ENCODE measurements around the gene SOX13. TPM values are rescaled to one million over a fixed set of nuclear protein-coding genes. Genes with fewer than 3 reads are reported as not detected.

Gene SOX13
- polyA plus RNA-seq, 3 donors, result 0.52 TPM; not detected in 2

GRCh38 chr1:204146965-204147364, 74.0 kb downstream of the SOX13 start:
- peaks cover 3 to 17% of the 10 kb centered on the region in 2 donors for H3K27me3 ChIP-seq (ENCODE audit: control insufficient read depth in 2 of 2, insufficient read depth in 2 of 2, low read length in 2 of 2)
- WGBS (ENCODE audit: insufficient coverage), result 83% methylated on average over 2 of the region's 7 CpGs
- no peaks in the 10 kb centered on the region for H3K36me3 ChIP-seq (replicated peaks in 1 of 2; ENCODE audit: control insufficient read depth in 1 of 2, insufficient read depth in 2 of 2, low read length in 2 of 2)
- no peaks in the 10 kb centered on the region for H3K9me3 ChIP-seq (replicated peaks in 1 of 2; ENCODE audit: control insufficient read depth in 1 of 2, insufficient read depth in 1 of 2, low read length in 2 of 2)
- no peak overlapping the region for H3K4me3 Mint-ChIP-seq
- H3K4me2 ChIP-seq (replicated peaks; ENCODE audit: extremely low read depth, low read length, poor library complexity, severe bottlenecking), result no peak overlapping the region
- peaks cover 18 to 26% (median 21%) of the 10 kb centered on the region in 3 donors for H3K27me3 Mint-ChIP-seq (ENCODE audit: low read depth in 3 of 3)
- no peak overlapping the region for H3K9ac ChIP-seq (ENCODE audit: insufficient read depth, low read length, poor library complexity, severe bottlenecking)
- H3K36me3 Mint-ChIP-seq, result no peaks in the 10 kb centered on the region
- H3K4me3 ChIP-seq (replicated peaks in 1 of 3; ENCODE audit: low read depth in 2 of 3, low read length in 3 of 3), result no peak overlapping the region
- no peak for TF ChIP-seq CTCF (IDR thresholded peaks at IDR 0.05)
- H3K9me3 Mint-ChIP-seq, result no peaks in the 10 kb centered on the region
- H3K4me1 Mint-ChIP-seq, result no peaks in the 10 kb centered on the region
- intact Hi-C loops (cut with micrococcal nuclease), result no loop called here
- peaks cover 0 to 7% of the 10 kb centered on the region in 2 donors for H3K4me1 ChIP-seq (ENCODE audit: control insufficient read depth in 1 of 2, insufficient read depth in 2 of 2, low read length in 2 of 2)
- no peaks in the 10 kb centered on the region for H3K79me2 ChIP-seq (ENCODE audit: insufficient read depth, low read length)
- H3K27ac ChIP-seq (ENCODE audit: low read depth in 1 of 2, low read length in 2 of 2), result no peak overlapping the region
- no peak overlapping the region for H3K27ac Mint-ChIP-seq
- DNase-seq, result no peak
- H4K20me1 ChIP-seq (ENCODE audit: insufficient read depth, low read length), result no peaks in the 10 kb centered on the region
- H2AFZ ChIP-seq (ENCODE audit: insufficient read depth, low read depth, low read length, poor library complexity, severe bottlenecking), result no peak overlapping the region

DNA sequence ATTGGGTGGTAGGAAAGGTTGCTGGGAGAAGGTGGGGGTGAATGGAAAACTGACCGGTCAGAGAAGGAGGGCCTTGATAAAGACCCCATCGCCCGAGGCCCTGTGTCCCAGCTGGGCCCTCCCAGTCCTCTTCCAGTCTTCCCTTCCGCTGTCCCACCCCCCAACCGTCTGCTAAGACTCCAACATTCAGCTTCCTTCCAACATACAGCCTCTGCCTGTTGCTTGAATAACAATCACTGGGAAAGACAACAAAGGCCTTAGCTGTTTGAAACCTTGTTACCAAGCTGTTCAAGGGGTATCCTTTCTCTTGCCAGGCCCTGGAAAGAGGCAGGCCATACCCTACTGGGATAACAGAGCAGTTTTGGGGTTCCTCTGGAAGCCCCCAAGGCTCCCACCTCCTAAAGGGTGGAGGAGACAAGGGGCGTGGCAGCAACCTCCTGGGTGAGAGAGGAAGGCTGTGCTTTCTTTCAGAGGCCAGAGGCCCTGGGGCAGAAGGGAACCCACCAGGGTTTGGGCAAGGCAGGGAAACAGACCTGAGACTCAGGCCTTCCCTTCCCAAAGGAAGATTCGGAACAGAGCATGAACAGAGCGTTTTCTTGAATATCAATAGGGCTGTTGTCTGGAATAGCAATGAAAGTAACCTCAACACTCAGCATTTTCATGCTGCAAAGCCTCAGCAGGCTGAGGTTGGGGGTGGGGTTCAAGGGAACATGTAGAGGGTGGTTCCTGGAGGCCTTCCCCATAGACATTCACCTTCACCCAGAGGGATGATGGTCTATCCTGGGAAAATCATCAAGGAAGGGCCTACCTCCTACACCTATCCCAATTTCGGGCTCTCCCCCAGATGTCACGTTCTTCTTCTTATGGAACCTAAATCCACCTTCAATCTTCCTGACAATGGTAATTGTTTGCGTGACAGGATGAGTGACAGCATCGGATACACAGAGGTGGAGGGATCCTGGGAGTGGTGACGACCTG, 74.8 kb downstream of the SOX13 start:
- H3K27ac ChIP-seq (ENCODE audit: low read depth in 1 of 2, low read length in 2 of 2), result no peak overlapping the region
- H3K4me3 ChIP-seq (replicated peaks in 1 of 3; ENCODE audit: low read depth in 2 of 3, low read length in 3 of 3), result no peak overlapping the region
- peaks cover 23 to 32% (median 26%) of the 10 kb centered on the region in 3 donors for H3K27me3 Mint-ChIP-seq (ENCODE audit: low read depth in 3 of 3)
- no peak overlapping the region for H3K4me3 Mint-ChIP-seq
- WGBS (ENCODE audit: insufficient coverage), result 94% methylated on average over 7 of the region's 13 CpGs
- no peak overlapping the region for H3K4me2 ChIP-seq (replicated peaks; ENCODE audit: extremely low read depth, low read length, poor library complexity, severe bottlenecking)
- H3K4me1 ChIP-seq (ENCODE audit: control insufficient read depth in 1 of 2, insufficient read depth in 2 of 2, low read length in 2 of 2), result peaks cover 7 to 14% of the 10 kb centered on the region in 2 donors
- H3K9ac ChIP-seq (ENCODE audit: insufficient read depth, low read length, poor library complexity, severe bottlenecking), result no peak overlapping the region
- peaks cover 5 to 23% of the 10 kb centered on the region in 2 donors for H3K27me3 ChIP-seq (ENCODE audit: control insufficient read depth in 2 of 2, insufficient read depth in 2 of 2, low read length in 2 of 2)
- no peak overlapping the region for H2AFZ ChIP-seq (ENCODE audit: insufficient read depth, low read depth, low read length, poor library complexity, severe bottlenecking)
- TF ChIP-seq CTCF (IDR thresholded peaks at IDR 0.05), result no peak
- peaks cover 5% of the 10 kb centered on the region for H3K4me1 Mint-ChIP-seq
- no peaks in the 10 kb centered on the region for H3K36me3 Mint-ChIP-seq
- H3K79me2 ChIP-seq (ENCODE audit: insufficient read depth, low read length), result no peaks in the 10 kb centered on the region
- no peaks in the 10 kb centered on the region for H3K9me3 ChIP-seq (replicated peaks in 1 of 2; ENCODE audit: control insufficient read depth in 1 of 2, insufficient read depth in 1 of 2, low read length in 2 of 2)
- no peak overlapping the region for H3K27ac Mint-ChIP-seq
- no peak for DNase-seq
- H4K20me1 ChIP-seq (ENCODE audit: insufficient read depth, low read length), result no peaks in the 10 kb centered on the region
- no peaks in the 10 kb centered on the region for H3K36me3 ChIP-seq (replicated peaks in 1 of 2; ENCODE audit: control insufficient read depth in 1 of 2, insufficient read depth in 2 of 2, low read length in 2 of 2)
- intact Hi-C loops (cut with micrococcal nuclease), result no loop called here
- peaks cover 0 to 2% (median 0%) of the 10 kb centered on the region in 7 donors for H3K9me3 Mint-ChIP-seq

Measured in CD14-positive monocyte (primary cell).